Fibroblast of the aortic adventitia (primary cell): ENCODE data around the gene CHD8. TPM values are rescaled to one million over a fixed set of nuclear protein-coding genes. Genes with fewer than 3 reads are reported as not detected.
A peak's percentile ranks its signal among the peaks of the same experiment; 100 is the strongest.

Experiments
- DNase-seq: peaks from one replicate; pipeline ENCODE4 v3.0.0-alpha.2; 2010; ENCODE audit warnings: low read depth
- H3K4me3 ChIP-seq: 2 replicates; pipeline ENCODE4 v1.5.1; 2011; ENCODE audit warnings: low read depth, mild to moderate bottlenecking, control low read depth, low read length, moderate library complexity
- CTCF ChIP-seq: IDR thresholded peaks from 2 replicates; pipeline ENCODE4 v1.5.1; 2011; ENCODE audit warnings: mild to moderate bottlenecking, low read length, control low read depth, inconsistent platforms; ENCODE audit not compliant: insufficient read depth
- small RNA-seq: library from RNA; depleted of rRNA; stranded (forward); fragments of <200 nt; gene quantifications from one replicate; pipeline ENCODE3, GENCODE V24; 2012
- total RNA-seq: library from RNA; depleted of rRNA; stranded (reverse); fragments of >200 nt; gene quantifications from 2 replicates; pipeline ENCODE4 v1.2.3, GENCODE V29; 2012; ENCODE audit warnings: low replicate concordance

Gene CHD8
- total RNA-seq, 1 donor, result 59.8 TPM

GRCh38 chr14:21346532-21347135 is 109.3 kb downstream of the CHD8 start:
- TF ChIP-seq CTCF, result no peak
- peak; percentile 44 for DNase-seq
- H3K4me3 ChIP-seq, result no peak overlapping the region

GRCh38 chr14:21343035-21343794 is 112.7 kb downstream of the CHD8 start:
- no peak overlapping the region for H3K4me3 ChIP-seq
- no peak for TF ChIP-seq CTCF
- DNase-seq, result no peak

Small RNAs within 50 kb of the gene (small RNA-seq; reads per million reads assigned to genes)
- not detected for gene RN7SL650P
- 371 reads per million, percentile 99 among the genes with 10 or more reads in this experiment for gene SNORD8
- 856 reads per million, percentile 99 among the genes with 10 or more reads in this experiment for gene SNORD9

Other genes with a start within 250 kb of the CHD8 start
- gene HNRNPC, start 186.7 kb downstream of the CHD8 start, total RNA-seq, result 458 and 913 TPM in 2 replicates
- gene RPGRIP1, start 176.0 kb downstream of the CHD8 start, total RNA-seq, result not detected in 2 replicates
- gene SUPT16H, start 72.1 kb downstream of the CHD8 start, total RNA-seq, result 81.3 and 107 TPM in 2 replicates
- 7.8 and 28.1 TPM in 2 replicates for gene RAB2B, start 20.8 kb upstream of the CHD8 start, total RNA-seq
- 21.1 and 37.2 TPM in 2 replicates for gene TOX4, start 21.1 kb upstream of the CHD8 start, total RNA-seq
- 27.7 and 36.2 TPM in 2 replicates for gene METTL3, start 55.2 kb upstream of the CHD8 start, total RNA-seq
- gene SALL2, start 70.2 kb upstream of the CHD8 start, total RNA-seq, result 5.3 and 9.0 TPM in 2 replicates
- gene OR10G3, start 124.0 kb upstream of the CHD8 start, total RNA-seq, result not detected in 2 replicates
- not detected in 2 replicates for gene OR10G2, start 178.8 kb upstream of the CHD8 start, total RNA-seq
- 0.33 TPM in 1 of 2 replicates, not detected in the other for gene OR4E2, start 197.7 kb upstream of the CHD8 start, total RNA-seq
- gene OR4E1, start 217.7 kb upstream of the CHD8 start, total RNA-seq, result not detected in 2 replicates